ENCODE measurements around the gene INTS7. TPM values are rescaled to one million over a fixed set of nuclear protein-coding genes. Genes with fewer than 3 reads are reported as not detected.
"Not testable (repeated sequence)": the region's sequence is repeated elsewhere in the genome, so short reads cannot be mapped to it uniquely, and the experiment has no call there.

Gene INTS7
- polyA plus RNA-seq, 1 of the 3 experiments (the other 2 are of a cell fraction), result 8.7 TPM

- no peaks in the 10 kb centered on the region for H3K9me2 ChIP-seq
- no peak overlapping the region for H3K27ac ChIP-seq (ENCODE audit: low read depth in 2 of 2, low read length in 1 of 2)
- no peaks in the 10 kb centered on the region for H3K9me3 ChIP-seq
- TF ChIP-seq PBX3 (IDR thresholded peaks at IDR 0.05) (no peak), YY1 (IDR thresholded peaks at IDR 0.05; ENCODE audit: low read depth) (no peak), IRF3 (IDR thresholded peaks at IDR 0.05; ENCODE audit: low read depth, low read length) (no peak), GABPA (IDR thresholded peaks at IDR 0.05; ENCODE audit: low read depth) (no peak), CHD2 (IDR thresholded peaks at IDR 0.05; ENCODE audit: low read length, partially characterized antibody) (no peak), FOXJ3 (CRISPR knock-in tag; IDR thresholded peaks at IDR 0.05) (no peak), NFIC (IDR thresholded peaks at IDR 0.05; ENCODE audit: borderline replicate concordance) (no peak), MEF2A (IDR thresholded peaks at IDR 0.05; ENCODE audit: borderline replicate concordance, low read depth) (no peak), USF1 (IDR thresholded peaks at IDR 0.05; ENCODE audit: borderline replicate concordance, low read depth) (no peak), SIN3A (IDR thresholded peaks at IDR 0.05; ENCODE audit: borderline replicate concordance, low read depth, low read length) (no peak), FOSL2 (IDR thresholded peaks at IDR 0.05; ENCODE audit: borderline replicate concordance, low read depth) (no peak), TAF1 (IDR thresholded peaks at IDR 0.05; ENCODE audit: borderline replicate concordance, low read depth, low read length) (no peak), GATA2 (CRISPR knock-in tag; IDR thresholded peaks at IDR 0.05) (no peak), ELF1 (IDR thresholded peaks at IDR 0.05) (no peak), RXRA (IDR thresholded peaks at IDR 0.05; ENCODE audit: borderline replicate concordance, low read depth) (no peak)
- no peak overlapping the region for H3K4me2 ChIP-seq
- H3F3A ChIP-seq (replicated peaks; ENCODE audit: insufficient read depth), result peaks cover 5% of the 10 kb centered on the region
- no peak overlapping the region for H3K4me3 ChIP-seq (ENCODE audit: low read depth in 2 of 2, low read length in 1 of 2)
- WGBS (ENCODE audit: low lambda C conversion rate), result 97% methylated on average over 3 of the region's 3 CpGs
- ChIA-PET CTCF (interaction anchor here (3.0 to 6.4 kb wide), 2 partner anchors 11 to 344 kb away, joined by 6 to 45 read pairs; partner anchors contain the start of genes DTL and INTS7), POLR2A (no interaction called here)
- no peak overlapping the region for H2AFZ ChIP-seq (ENCODE audit: low read depth)
- no peaks in the 10 kb centered on the region for H4K20me1 ChIP-seq (ENCODE audit: insufficient read depth)
- no peaks in the 10 kb centered on the region for H3K27me3 ChIP-seq (ENCODE audit: insufficient read depth)
- H3K4me1 ChIP-seq (ENCODE audit: control insufficient read depth in 1 of 2, insufficient read depth in 2 of 2, low read depth in 1 of 2, low read length in 1 of 2), result peaks cover 2 to 5% of the 10 kb centered on the region in 2 experiments; a peak in 1 of 4 replicates
- H3K9ac ChIP-seq, result no peak overlapping the region
- peaks cover 71% of the 10 kb centered on the region for H3K79me2 ChIP-seq (ENCODE audit: insufficient read depth)
- peaks cover 9 to 16% of the 10 kb centered on the region in 2 experiments for H3K36me3 ChIP-seq (replicated peaks in 1 of 2; ENCODE audit: control insufficient read depth in 1 of 2, insufficient read depth in 2 of 2, low read length in 1 of 2)
- no peak for DNase-seq
Measured at GRCh38 chr1:212024469-212025149, 10.7 kb downstream of the INTS7 start.

- H3K9me2 ChIP-seq; H3K27me3 ChIP-seq (ENCODE audit: insufficient read depth); H3K9me3 ChIP-seq; POLR2A ChIA-PET; H3K9ac ChIP-seq; H4K20me1 ChIP-seq (ENCODE audit: insufficient read depth); H3K4me1 ChIP-seq (ENCODE audit: control insufficient read depth in 1 of 2, insufficient read depth in 2 of 2, low read depth in 1 of 2, low read length in 1 of 2); H3K4me3 ChIP-seq (ENCODE audit: low read depth in 2 of 2, low read length in 1 of 2); H3F3A ChIP-seq (replicated peaks; ENCODE audit: insufficient read depth); DNase-seq; H3K27ac ChIP-seq (ENCODE audit: low read depth in 2 of 2, low read length in 1 of 2); H2AFZ ChIP-seq (ENCODE audit: low read depth); H3K4me2 ChIP-seq: not testable (repeated sequence)
- Histone ChIP-seq H3K79me2 (ENCODE audit: insufficient read depth) (peaks cover 54% of the 10 kb centered on the region), H3K36me3 (replicated peaks in 1 of 2; ENCODE audit: control insufficient read depth in 1 of 2, insufficient read depth in 2 of 2, low read length in 1 of 2) (peaks cover 13 to 23% of the 10 kb centered on the region in 2 experiments)
- CTCF ChIA-PET, result interaction anchor here (3.0 to 6.4 kb wide), 2 partner anchors 12 to 342 kb away, joined by 6 to 45 read pairs; partner anchors contain the start of genes DTL and INTS7
Measured at GRCh38 chr1:212022908-212023307, 12.4 kb downstream of the INTS7 start.
